Mesendoderm (in vitro differentiated cells): ENCODE data around the gene CYB561.
A peak's percentile ranks its signal among the peaks of the same experiment; 100 is the strongest.
"Not testable (repeated sequence)": the region's sequence is repeated elsewhere in the genome, so short reads cannot be mapped to it uniquely, and the experiment has no call there.

ENCODE experiments used
- DNase-seq: peaks from one replicate; pipeline ENCODE4 v3.0.0; 2013
- H2AK5ac ChIP-seq: 2 replicates; pipeline ENCODE4 v1.6.1; 2013; ENCODE audit warnings: low read length, inconsistent platforms
- H2BK120ac ChIP-seq: 2 replicates; pipeline ENCODE4 v1.6.1; 2013; ENCODE audit warnings: low read depth, mild to moderate bottlenecking, low read length, moderate library complexity, mixed read lengths
- H2BK15ac ChIP-seq: replicated peaks from 2 replicates; pipeline ENCODE4 v1.6.1; 2013; ENCODE audit warnings: low read depth, mild to moderate bottlenecking, moderate library complexity
- H2BK5ac ChIP-seq: 2 replicates; pipeline ENCODE4 v1.6.1; 2013; ENCODE audit warnings: low read length, inconsistent platforms
- H3K18ac ChIP-seq: 2 replicates; pipeline ENCODE4 v1.6.1; 2013; ENCODE audit warnings: mild to moderate bottlenecking, low read length, mixed read lengths
- H3K23ac ChIP-seq: one replicate; pipeline ENCODE4 v1.6.1; 2013; ENCODE audit warnings: low read length
- H3K27ac ChIP-seq: 2 replicates; pipeline ENCODE4 v1.5.1; 2013; ENCODE audit warnings: low read depth, mild to moderate bottlenecking, inconsistent platforms, low read length, moderate library complexity
- H3K27me3 ChIP-seq: 2 replicates; pipeline ENCODE4 v1.6.1; 2013; ENCODE audit warnings: low read length, control low read depth, mild to moderate bottlenecking, inconsistent platforms; ENCODE audit not compliant: insufficient read depth, poor library complexity
- H3K36me3 ChIP-seq: 2 replicates; pipeline ENCODE4 v1.6.1; 2013; ENCODE audit warnings: low read length, inconsistent platforms; ENCODE audit not compliant: control insufficient read depth, insufficient read depth
- H3K4ac ChIP-seq: one replicate; pipeline ENCODE4 v1.6.1; 2013; ENCODE audit warnings: low read depth, mild to moderate bottlenecking, low read length, moderate library complexity
- H3K4me1 ChIP-seq: 2 replicates; pipeline ENCODE4 v1.6.1; 2013; ENCODE audit warnings: low read depth, low read length, inconsistent platforms; ENCODE audit not compliant: control insufficient read depth
- H3K4me2 ChIP-seq: 2 replicates; pipeline ENCODE4 v1.6.1; 2013; ENCODE audit warnings: low read length
- H3K4me3 ChIP-seq: 2 replicates; pipeline ENCODE4 v1.5.1; 2013; ENCODE audit warnings: mild to moderate bottlenecking, low read length
- H3K56ac ChIP-seq: one replicate; pipeline ENCODE4 v1.6.1; 2013; ENCODE audit warnings: low read length
- H3K79me1 ChIP-seq: 2 replicates; pipeline ENCODE4 v1.6.1; 2013; ENCODE audit warnings: low read length, inconsistent platforms
- H3K79me2 ChIP-seq: 2 replicates; pipeline ENCODE4 v1.6.1; 2013; ENCODE audit warnings: mild to moderate bottlenecking, low read length; ENCODE audit not compliant: control insufficient read depth, insufficient read depth
- H3K9ac ChIP-seq: 2 replicates; pipeline ENCODE4 v1.6.1; 2013; ENCODE audit warnings: low read length, inconsistent platforms
- H4K5ac ChIP-seq: one replicate; pipeline ENCODE4 v1.6.1; 2013; ENCODE audit warnings: low read length
- H4K8ac ChIP-seq: one replicate; pipeline ENCODE4 v1.6.1; 2013; ENCODE audit warnings: low read depth, mild to moderate bottlenecking, control low read depth, low read length, moderate library complexity
- whole genome bisulfite sequencing: extraction: QIAGEN DNeasy Blood & Tissue Kit; methylation state at CpG from one replicate; pipeline ENCODE4 v1.1.7; 2013; ENCODE audit warnings: low lambda C conversion rate, missing lambda C conversion rate; ENCODE audit not compliant: insufficient coverage; ENCODE audit errors: extremely low coverage; 5-methylcytosine and 5-hydroxymethylcytosine counted together

The CYB561 gene

DNA sequence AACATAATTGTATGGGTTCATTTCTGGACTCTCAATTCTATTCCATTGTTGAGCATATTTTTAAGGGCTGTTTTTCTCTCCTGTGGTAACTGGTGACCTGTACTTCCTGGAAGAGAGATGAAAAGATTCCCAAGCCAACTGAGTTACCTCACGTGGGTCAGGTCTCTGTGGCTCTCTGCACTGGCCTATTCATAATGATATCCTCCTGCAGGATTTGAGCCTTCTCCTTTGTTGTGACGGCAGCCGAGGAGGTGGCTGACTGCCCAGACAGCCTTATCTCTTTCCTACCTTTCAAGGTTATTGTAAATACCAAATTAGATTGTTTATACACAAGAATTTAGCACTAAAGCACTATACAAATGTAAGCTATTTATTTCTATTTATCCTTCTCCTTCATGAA lies 28.1 kb upstream of the CYB561 start:
- Histone ChIP-seq H2BK120ac (no peak overlapping the region), H3K79me2 (no peaks in the 10 kb centered on the region), H4K5ac (no peak overlapping the region), H3K23ac (no peak overlapping the region), H3K4me2 (no peak overlapping the region), H4K8ac (no peak overlapping the region), H3K4me1 (peaks cover 5% of the 10 kb centered on the region), H3K18ac (no peak overlapping the region), H2BK15ac (no peak overlapping the region), H3K36me3 (no peaks in the 10 kb centered on the region), H3K79me1 (no peaks in the 10 kb centered on the region), H2AK5ac (no peak overlapping the region), H3K27ac (no peak overlapping the region), H2BK5ac (no peak overlapping the region), H3K9ac (no peak overlapping the region), H3K56ac (no peak overlapping the region), H3K4me3 (no peak overlapping the region), H3K27me3 (no peaks in the 10 kb centered on the region), H3K4ac (no peak overlapping the region)
- WGBS = no CpG with 5 or more reads among the region's 3 CpGs
- no peak for DNase-seq

DNA sequence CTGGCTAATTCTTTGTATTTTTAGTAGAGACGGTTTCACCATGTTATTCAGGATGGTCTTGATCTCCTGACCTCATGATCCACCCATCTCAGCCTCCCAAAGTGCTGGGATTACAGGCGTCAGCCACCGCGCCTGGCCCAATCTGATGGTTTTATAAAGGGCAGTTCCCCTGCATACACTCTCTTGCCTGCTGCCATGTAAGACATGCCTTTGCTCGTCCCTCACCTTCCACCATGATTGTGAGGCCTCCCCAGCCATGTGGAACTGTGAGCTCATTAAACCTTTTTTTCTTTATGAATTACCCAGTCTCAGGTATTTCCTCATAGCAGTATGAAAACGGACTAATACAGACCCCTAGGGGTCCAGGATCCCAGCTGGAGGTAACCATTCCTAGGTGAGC lies 22.0 kb upstream of the CYB561 start:
- H2BK15ac ChIP-seq, H2BK120ac ChIP-seq, H3K27me3 ChIP-seq, H3K18ac ChIP-seq, H3K27ac ChIP-seq, H2AK5ac ChIP-seq, H2BK5ac ChIP-seq, H3K56ac ChIP-seq, H3K4ac ChIP-seq, H3K36me3 ChIP-seq, H3K4me1 ChIP-seq, H3K23ac ChIP-seq, H3K9ac ChIP-seq, H3K4me2 ChIP-seq, DNase-seq, H3K79me1 ChIP-seq, H4K5ac ChIP-seq, H3K79me2 ChIP-seq, H4K8ac ChIP-seq, H3K4me3 ChIP-seq: not testable (repeated sequence)
- WGBS = no CpG with 5 or more reads among the region's 6 CpGs

DNA sequence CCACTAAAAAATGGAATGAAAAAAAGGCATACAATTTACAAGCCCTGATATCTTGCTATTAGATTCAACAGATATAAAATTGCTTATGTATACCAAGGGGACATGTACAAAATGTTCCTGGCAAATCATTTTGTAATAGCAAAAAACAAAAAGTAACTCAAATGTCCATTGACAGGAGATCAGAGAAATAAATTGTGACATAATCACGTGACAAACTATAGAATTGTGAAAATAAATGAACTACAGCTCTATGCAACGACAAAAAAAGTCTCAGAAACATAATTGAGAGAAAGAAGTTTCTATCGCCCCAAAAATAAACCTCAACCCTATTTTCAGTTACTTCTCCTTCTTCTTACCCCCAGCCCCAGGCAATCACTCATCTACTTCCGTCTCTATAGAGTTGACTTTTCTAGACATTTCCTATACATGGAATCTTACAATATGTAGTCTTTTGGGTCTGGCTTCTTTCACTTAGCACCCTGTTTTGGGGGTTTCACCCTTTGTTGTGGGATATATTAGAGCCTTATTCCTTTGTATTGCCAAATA lies 18.7 kb upstream of the CYB561 start:
- Histone ChIP-seq H2BK5ac (no peak overlapping the region), H3K27me3 (no peaks in the 10 kb centered on the region), H3K36me3 (no peaks in the 10 kb centered on the region), H2AK5ac (no peak overlapping the region), H4K5ac (no peak overlapping the region), H2BK15ac (no peak overlapping the region), H3K27ac (no peak overlapping the region), H3K79me2 (no peaks in the 10 kb centered on the region), H3K4me3 (no peak overlapping the region), H3K4me1 (no peaks in the 10 kb centered on the region), H4K8ac (no peak overlapping the region), H3K18ac (no peak overlapping the region), H3K9ac (no peak overlapping the region), H3K79me1 (no peaks in the 10 kb centered on the region), H3K4ac (no peak overlapping the region), H3K56ac (no peak overlapping the region), H2BK120ac (no peak overlapping the region), H3K4me2 (no peak overlapping the region), H3K23ac (no peak overlapping the region)
- no peak for DNase-seq
- no CpG with 5 or more reads among the region's 4 CpGs for WGBS

GRCh38 chr17:63463771-63464170 lies 17.7 kb upstream of the CYB561 start:
- H3K56ac ChIP-seq = peak overlapping the region; percentile 7
- no peak overlapping the region for H3K18ac ChIP-seq
- H3K4me1 ChIP-seq = no peaks in the 10 kb centered on the region
- no peak for DNase-seq
- H3K4me2 ChIP-seq = no peak overlapping the region
- no peak overlapping the region for H3K4ac ChIP-seq
- H2BK15ac ChIP-seq = no peak overlapping the region
- peak overlapping the region; percentile 39 for H4K5ac ChIP-seq
- no peak overlapping the region for H3K27ac ChIP-seq
- H4K8ac ChIP-seq = no peak overlapping the region
- no peak overlapping the region for H3K4me3 ChIP-seq
- no peak overlapping the region for H3K9ac ChIP-seq
- no peak overlapping the region for H3K23ac ChIP-seq
- no peaks in the 10 kb centered on the region for H3K27me3 ChIP-seq
- H3K36me3 ChIP-seq = no peaks in the 10 kb centered on the region
- no CpG with 5 or more reads among the region's 3 CpGs for WGBS
- no peaks in the 10 kb centered on the region for H3K79me1 ChIP-seq
- no peaks in the 10 kb centered on the region for H3K79me2 ChIP-seq
- H2BK5ac ChIP-seq = no peak overlapping the region
- H2BK120ac ChIP-seq = no peak overlapping the region
- no peak overlapping the region for H2AK5ac ChIP-seq

DNA sequence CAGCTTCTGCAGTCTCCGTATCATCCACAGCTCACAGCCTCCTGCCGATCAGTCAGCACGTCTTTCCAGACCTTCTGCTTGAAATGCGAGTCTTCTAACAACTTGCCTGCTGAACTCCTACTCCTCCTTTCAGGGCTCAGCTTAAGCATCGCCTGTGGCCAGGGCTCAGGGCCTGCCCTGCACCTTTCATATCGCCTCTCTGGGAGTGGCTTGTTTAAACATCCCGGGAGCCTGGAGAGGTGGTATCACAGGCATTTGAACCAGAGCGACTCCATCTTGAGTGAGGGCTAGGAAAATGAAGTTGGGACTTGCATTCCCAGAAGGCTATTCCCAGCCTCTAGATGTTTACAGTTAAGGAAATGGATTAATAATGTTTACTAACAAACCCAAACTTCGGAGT lies 13.9 kb upstream of the CYB561 start:
- Histone ChIP-seq H3K9ac (no peak overlapping the region), H3K36me3 (no peaks in the 10 kb centered on the region), H4K8ac (no peak overlapping the region), H2BK5ac (no peak overlapping the region), H3K27me3 (no peaks in the 10 kb centered on the region), H3K4me3 (no peak overlapping the region), H2BK120ac (no peak overlapping the region), H3K4ac (no peak overlapping the region), H3K18ac (no peak overlapping the region), H3K4me1 (no peaks in the 10 kb centered on the region), H3K23ac (no peak overlapping the region), H3K79me2 (no peaks in the 10 kb centered on the region), H2AK5ac (no peak overlapping the region), H4K5ac (no peak overlapping the region), H3K27ac (no peak overlapping the region), H3K79me1 (no peaks in the 10 kb centered on the region), H3K56ac (no peak overlapping the region), H2BK15ac (no peak overlapping the region), H3K4me2 (no peak overlapping the region)
- DNase-seq = no peak
- no CpG with 5 or more reads among the region's 9 CpGs for WGBS

DNA sequence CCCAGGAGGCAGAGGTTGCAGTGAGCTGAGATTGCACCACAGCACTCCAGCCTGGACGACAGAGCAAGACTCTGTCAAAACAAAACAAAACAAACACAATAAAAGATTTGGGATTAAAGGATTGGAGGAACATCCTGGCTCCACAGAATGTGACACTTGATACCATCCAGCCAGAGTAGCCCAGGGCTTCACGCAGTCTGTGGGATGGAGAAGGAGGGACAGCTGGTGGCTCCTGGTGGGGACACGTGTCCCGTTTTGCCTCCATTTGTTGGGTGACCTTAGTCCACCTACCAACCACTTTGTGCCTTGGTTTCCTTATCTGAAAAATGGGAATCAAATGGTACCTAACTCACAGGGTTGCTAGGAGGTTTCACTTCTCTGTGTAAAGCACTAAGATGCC lies 12.4 kb upstream of the CYB561 start:
- Histone ChIP-seq H2BK120ac (no peak overlapping the region), H4K8ac (no peak overlapping the region), H3K23ac (no peak overlapping the region), H3K18ac (no peak overlapping the region), H3K4ac (no peak overlapping the region), H2BK5ac (no peak overlapping the region), H3K79me2 (no peaks in the 10 kb centered on the region), H3K9ac (no peak overlapping the region), H3K4me1 (no peaks in the 10 kb centered on the region), H2AK5ac (no peak overlapping the region), H3K56ac (no peak overlapping the region), H3K36me3 (no peaks in the 10 kb centered on the region), H3K4me3 (no peak overlapping the region), H2BK15ac (no peak overlapping the region), H3K27me3 (no peaks in the 10 kb centered on the region), H3K27ac (no peak overlapping the region), H3K79me1 (no peaks in the 10 kb centered on the region), H4K5ac (no peak overlapping the region), H3K4me2 (no peak overlapping the region)
- WGBS = no CpG with 5 or more reads among the region's 4 CpGs
- no peak for DNase-seq
